SH-SY5Y (cell line): Measurements from ENCODE around the gene SLC45A2.

Source experiments
- GATA2 ChIP-seq: IDR thresholded peaks from 2 replicates; pipeline ENCODE4 v1.6.1; 2011; ENCODE audit warnings: mild to moderate bottlenecking, low read depth, low read length
- GATA3 ChIP-seq: IDR thresholded peaks from 2 replicates; pipeline ENCODE4 v1.6.1; 2011; ENCODE audit warnings: low read depth, mild to moderate bottlenecking, low read length, moderate library complexity

- TF ChIP-seq GATA2 (no peak), GATA3 (no peak)
Measured at GRCh38 chr5:34005211-34005610, 20.7 kb upstream of the SLC45A2 start.
